Activated CD4-positive, CD25-positive, alpha-beta regulatory T cell treated with anti-CD3 and anti-CD28 coated beads, Interleukin-2, amount 50 U/mL, for 24 hours (primary cell): ENCODE measurements around the gene TAF1B.
"Not testable (repeated sequence)": the region's sequence is repeated elsewhere in the genome, so short reads cannot be mapped to it uniquely, and the experiment has no call there.

Source experiments
- ATAC-seq, 2 donors: fragments of 150-1000 bp; cut with Tn5 transposase; one replicate each; pipeline ENCODE4 v1.10.0; 2021; ENCODE audit warnings: mild to moderate bottlenecking in 1 of 2, moderate library complexity in 1 of 2

The TAF1B gene

DNA sequence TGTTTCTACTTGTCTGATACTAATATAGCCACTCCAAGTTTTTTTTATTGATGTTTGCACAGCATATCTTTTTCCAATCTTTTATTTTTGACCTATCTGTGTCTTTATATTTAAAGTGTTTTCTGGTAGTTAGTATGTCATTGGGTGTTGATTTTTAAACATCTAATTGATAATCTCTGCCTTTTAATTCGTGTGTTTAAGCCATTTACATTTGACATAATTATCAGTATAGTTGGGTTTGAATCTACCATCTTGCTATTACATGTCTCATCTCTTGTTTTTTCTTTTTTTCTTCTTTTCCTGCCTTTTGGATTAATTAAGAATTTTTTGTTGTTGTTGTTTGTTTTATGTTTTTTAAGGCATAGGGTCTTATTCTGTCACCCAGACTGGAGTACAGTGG is 44.2 kb downstream of the TAF1B start:
- ATAC-seq, result no peak

DNA sequence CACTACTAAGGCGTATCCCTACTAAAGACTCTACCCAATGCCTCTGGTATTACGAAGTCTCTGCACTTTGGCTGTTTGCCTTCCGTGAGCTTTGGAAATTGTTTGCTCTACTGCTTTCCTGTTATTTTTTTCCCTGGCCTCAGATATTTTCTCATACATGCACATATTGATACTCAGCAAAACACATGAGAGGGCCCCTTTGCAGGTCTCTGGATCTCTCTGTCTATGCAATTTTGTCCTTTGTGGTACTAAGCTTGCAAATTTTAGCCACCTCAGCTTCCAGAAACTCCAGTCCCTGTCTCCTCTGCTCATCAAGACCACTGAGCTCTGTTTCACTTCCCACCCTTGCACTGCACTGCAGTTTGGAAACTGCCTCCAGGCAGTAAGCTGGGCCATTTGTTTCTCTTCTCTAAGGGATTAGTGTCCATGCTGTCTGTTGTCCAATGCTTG is 46.6 kb downstream of the TAF1B start:
- no peak for ATAC-seq

DNA sequence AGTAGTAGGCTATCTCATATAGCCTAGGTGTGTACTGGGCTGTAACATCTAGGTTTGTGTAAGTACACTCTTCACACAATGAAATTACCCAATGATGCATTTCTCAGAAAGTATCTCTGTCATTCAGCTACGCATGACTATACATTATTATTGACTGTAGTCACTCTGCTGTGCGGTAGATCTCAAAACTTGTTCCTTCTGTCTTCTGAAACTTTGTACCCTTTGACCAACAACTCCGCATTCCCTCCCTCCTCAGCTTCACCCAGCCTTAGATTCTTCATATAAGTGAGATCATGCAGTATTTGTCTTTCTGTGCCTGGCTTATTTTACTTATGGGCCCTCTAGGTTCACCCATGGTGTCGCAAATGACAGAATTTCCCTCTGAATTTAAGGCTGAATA is 49.0 kb downstream of the TAF1B start:
- no peak for ATAC-seq

DNA sequence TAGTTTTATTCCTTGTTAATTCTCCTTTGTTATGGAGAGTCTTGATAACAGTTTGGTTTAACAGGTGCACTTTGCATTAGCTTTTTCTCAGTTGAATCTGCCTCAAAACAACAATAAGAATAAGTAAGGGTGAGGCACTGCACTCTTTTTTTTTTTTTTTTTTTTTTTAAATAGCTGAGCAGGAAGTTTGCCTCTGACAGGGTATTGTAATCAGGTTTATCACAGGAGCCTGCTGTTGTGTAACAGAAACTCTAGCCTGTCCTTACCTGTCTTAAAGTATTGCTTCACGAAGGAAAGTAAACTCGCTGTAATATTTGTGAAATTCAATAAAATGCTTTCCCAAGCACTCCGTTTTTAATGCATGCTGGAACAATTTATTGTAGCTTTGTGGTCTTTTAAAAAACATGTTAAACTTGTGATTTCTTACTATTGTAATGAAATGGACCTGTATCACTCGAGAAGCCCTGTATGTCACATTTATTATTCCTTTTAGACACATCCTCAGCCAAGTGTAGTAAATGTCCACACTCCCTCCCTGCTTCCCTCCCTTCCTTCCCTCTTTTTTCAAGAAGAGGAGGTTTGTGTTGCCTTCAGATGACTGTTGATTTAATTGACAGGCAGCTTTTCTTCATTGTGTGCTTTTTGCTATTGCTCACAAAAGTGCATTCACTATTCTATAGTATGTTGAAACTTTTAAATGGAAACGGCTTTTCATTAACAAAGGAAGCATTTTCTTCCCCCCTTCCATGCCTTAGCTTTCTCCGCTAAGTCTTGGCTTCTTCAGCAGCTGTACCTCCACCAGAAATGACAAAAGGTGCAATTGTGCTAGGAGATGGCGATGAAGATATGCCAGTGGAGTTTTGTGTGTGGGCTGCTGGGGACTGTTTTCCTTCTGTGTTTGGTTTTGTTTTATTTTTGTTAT is 52.7 kb downstream of the TAF1B start:
- ATAC-seq, result no peak

GRCh38 chr2:9897331-9897737 is 54.1 kb downstream of the TAF1B start:
- peak; percentile 75 to 87 for ATAC-seq

- ATAC-seq, result no peak
These were observed 54.6 kb downstream of the TAF1B start for GRCh38 chr2:9897846-9898245.

DNA sequence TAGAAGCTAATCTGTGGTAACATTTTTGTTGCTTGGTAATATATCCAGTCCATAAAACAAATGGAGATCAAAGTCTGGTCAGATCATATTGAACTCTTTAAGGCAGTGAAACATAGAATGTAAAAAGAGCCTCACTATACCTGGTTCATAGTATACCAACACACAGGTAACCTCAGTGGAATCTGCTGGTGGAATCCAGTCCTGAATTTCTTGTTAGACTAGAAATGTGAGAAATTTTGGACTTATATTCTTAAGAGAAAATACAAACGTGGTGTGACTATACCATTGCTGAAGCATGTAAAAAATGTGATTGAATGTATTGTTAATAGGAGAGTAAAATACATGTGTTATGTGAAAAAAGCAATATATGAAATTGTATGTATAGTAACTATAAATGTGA is 62.1 kb downstream of the TAF1B start:
- ATAC-seq, result no peak

DNA sequence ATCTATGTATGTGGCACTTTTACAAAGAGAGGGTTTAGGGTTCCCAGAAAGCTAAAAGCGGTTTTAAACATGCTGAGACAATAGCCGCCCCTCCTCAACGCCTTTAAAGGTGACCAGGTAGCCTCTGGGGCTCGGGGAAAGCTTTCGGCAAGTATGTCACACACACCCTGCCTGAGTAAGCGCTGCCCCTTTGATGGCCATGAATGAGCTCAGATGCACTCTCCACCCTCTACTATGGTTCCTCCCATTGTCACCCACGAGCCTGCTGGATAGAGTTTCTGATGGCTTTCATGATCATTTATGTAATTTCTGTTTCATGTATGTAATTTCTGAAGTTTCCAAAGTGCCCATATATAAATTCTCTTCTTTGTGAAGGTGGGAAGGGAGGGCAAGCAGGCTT is 64.1 kb downstream of the TAF1B start:
- ATAC-seq, result no peak

- no peak for ATAC-seq
These were observed 65.4 kb downstream of the TAF1B start for GRCh38 chr2:9908639-9909038.

GRCh38 chr2:9909106-9909505 is 65.8 kb downstream of the TAF1B start:
- ATAC-seq, result no peak

GRCh38 chr2:9910699-9911098 is 67.4 kb downstream of the TAF1B start:
- ATAC-seq, result no peak

DNA sequence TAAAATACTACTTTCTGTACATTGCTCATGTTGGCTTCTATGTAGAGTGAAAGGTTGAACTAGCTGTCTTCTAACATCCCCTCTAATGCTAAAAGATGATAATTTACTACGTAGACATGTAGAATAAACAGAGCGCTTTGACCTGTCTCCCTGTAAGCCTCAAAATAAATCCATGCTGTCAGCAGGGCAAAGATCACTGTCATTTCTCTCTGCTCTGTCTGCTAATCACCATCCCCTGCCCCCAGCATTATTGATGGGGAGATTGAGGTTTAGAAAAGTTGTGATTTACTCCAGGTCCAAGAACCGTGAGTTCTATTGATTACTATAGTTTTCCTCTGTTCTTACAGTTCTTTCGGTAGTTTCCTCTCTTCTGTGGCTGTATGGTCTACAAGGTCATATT is 69.2 kb downstream of the TAF1B start:
- no peak for ATAC-seq

GRCh38 chr2:9914384-9915065 is 71.3 kb downstream of the TAF1B start:
- ATAC-seq, result peak; percentile 100

DNA sequence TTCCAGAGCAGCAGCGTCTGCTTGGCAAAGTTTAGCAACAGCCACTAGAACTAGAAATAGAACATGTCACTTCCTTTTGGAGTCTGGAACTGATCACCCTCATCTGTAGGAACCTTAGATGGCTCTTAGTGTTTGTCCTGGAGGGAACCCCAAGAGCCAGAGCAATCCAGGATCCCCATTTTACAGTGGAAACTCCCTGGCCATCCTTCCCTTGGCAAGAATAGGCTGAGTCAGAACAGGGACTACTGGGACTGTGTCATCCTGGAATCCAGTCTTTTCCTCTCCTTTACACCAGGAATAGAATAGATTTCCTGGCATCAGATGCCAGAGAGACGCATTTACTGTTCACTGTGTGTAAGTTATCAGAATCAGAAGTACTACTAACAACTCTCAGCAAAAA is 75.0 kb downstream of the TAF1B start:
- ATAC-seq, result no peak

- no peak for ATAC-seq
These were observed 76.2 kb downstream of the TAF1B start for GRCh38 chr2:9919512-9919911.

DNA sequence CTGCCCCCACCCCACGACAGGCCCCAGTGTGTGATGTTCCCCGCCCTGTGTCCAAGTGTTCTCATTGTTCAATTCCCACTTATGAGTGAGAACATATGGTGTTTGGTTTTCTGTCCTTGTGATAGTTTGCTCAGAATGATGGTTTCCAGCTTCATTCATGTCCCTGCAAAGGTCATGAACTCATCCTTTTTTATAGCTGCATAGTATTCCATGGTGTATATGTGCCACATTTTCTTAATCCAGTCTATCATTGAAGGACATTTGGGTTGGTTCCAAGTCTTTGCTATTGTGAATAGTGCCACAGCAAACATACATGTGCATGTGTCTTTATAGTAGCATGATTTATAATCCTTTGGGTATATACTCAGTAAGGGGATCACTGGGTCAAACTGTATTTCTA is 83.7 kb downstream of the TAF1B start:
- not testable (repeated sequence) for ATAC-seq

GRCh38 chr2:9937258-9937657 is 94.0 kb downstream of the TAF1B start:
- ATAC-seq, result no peak

DNA sequence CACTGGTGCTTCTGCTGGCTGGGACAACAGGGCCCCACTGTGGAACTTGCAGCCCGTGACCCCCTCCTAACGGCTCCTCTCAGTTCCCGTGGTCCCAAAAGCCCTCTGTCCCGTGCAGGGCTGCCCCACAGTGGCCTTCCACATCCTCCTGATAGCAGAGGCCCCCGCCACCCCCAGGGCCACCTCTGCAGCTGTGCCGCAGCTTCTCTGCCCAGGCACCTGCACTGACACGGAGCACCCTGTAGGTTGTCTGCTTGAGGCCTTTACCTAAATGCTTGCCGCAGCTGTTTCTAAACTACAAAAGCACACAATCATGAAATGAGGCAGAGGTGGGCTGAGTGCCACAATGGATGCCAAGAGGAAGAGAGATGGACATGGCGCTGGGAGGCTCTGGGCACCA is 94.7 kb downstream of the TAF1B start:
- no peak for ATAC-seq

DNA sequence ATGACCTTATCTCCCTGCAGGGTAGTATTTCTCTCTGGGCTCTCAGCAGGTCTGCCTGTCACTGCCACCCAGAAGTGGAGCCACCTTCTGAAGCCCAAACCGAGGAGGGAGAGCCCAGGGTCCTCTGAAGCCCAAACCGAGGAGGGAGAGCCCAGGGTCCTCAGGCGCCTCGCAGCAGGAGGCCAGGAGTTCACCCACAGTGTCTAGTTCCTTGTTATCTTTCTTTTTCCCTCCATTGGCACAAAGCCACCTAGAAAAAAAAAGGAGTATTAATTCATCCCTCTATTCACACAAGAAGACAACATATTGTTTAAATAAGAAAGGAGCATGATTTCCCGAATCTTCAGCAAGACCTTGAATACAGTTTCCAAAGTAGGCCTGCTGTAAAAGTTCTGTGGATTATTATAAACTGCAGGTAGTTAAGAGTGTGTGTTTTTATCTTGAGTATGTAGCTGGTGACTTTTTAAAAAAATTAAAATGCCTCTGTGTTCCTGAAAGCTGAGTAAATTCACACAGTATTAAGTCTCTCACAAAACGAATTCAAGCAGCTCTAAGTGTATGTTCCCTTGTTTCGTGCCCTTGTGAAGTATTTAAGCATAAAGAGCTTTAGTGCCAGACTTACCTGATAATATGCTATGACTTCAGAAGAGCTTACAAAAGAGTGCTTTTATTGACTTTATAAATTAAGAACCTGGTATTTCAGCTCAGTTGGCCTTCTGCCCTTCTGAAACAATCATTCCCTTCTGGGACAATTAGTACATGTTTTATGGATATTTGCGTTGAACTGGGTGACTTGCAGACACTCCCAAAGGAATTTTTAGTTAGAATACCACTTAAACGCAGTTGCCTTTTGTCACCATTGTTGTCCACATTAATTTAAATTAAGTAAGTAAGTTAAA is 96.6 kb downstream of the TAF1B start:
- no peak for ATAC-seq

GRCh38 chr2:9941196-9941995 is 98.1 kb downstream of the TAF1B start:
- no peak for ATAC-seq

DNA sequence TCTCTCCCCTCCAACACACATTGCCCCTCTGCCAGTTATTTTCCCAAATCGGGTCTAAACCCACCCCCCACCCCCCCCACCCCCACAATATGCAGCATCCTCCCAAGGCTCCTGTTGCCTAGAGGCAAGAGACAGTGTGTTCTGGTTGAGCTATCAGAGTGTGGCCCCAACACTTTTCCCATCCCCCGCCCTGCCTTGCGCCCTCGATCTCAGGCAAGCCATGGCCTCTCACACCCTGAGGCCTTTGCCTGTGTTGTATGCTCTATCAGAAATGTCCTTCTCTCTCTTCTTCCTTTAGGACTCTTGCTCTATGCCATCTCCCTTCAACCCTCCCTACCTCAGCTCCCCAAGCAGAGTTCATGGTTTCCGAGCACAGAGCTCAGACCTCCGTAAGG is 98.7 kb downstream of the TAF1B start:
- no peak for ATAC-seq

GRCh38 chr2:9944330-9944758 is 101.1 kb downstream of the TAF1B start:
- ATAC-seq, result no peak
